Mucosa of stomach (tissue), 1 donor: ENCODE data around the gene SMYD5.

Source experiments
- H3K27me3 ChIP-seq: one replicate; pipeline ENCODE4 v1.7.0; 2013; ENCODE audit warnings: mild to moderate bottlenecking, low read length; ENCODE audit not compliant: control insufficient read depth, insufficient read depth
- H3K36me3 ChIP-seq: one replicate; pipeline ENCODE4 v1.7.0; 2013; ENCODE audit warnings: low read length; ENCODE audit not compliant: control insufficient read depth, insufficient read depth
- H3K4me1 ChIP-seq: one replicate; pipeline ENCODE4 v1.7.0; 2013; ENCODE audit warnings: mild to moderate bottlenecking, low read length; ENCODE audit not compliant: control insufficient read depth, insufficient read depth
- H3K4me3 ChIP-seq: one replicate; pipeline ENCODE4 v1.7.0; 2013; ENCODE audit warnings: low read length
- H3K9ac ChIP-seq: one replicate; pipeline ENCODE4 v1.7.0; 2013; ENCODE audit warnings: mild to moderate bottlenecking, low read length, moderate library complexity
- H3K9me3 ChIP-seq: one replicate; pipeline ENCODE4 v1.7.0; 2013; ENCODE audit warnings: mild to moderate bottlenecking, low read length, moderate library complexity; ENCODE audit not compliant: control insufficient read depth
- donor health status: Pancreatic carcinoma.

SMYD5 gene

GRCh38 chr2:73250872-73251846, 37.1 kb downstream of the SMYD5 start:
- H3K9ac ChIP-seq: no peak overlapping the region
- no peak overlapping the region for H3K4me3 ChIP-seq
- peaks cover 16% of the 10 kb centered on the region for H3K36me3 ChIP-seq
- H3K9me3 ChIP-seq: no peaks in the 10 kb centered on the region
- no peaks in the 10 kb centered on the region for H3K27me3 ChIP-seq
- no peaks in the 10 kb centered on the region for H3K4me1 ChIP-seq

- Histone ChIP-seq H3K9me3 (no peaks in the 10 kb centered on the region), H3K9ac (no peak overlapping the region), H3K4me3 (no peak overlapping the region), H3K36me3 (peaks cover 12% of the 10 kb centered on the region), H3K27me3 (no peaks in the 10 kb centered on the region), H3K4me1 (no peaks in the 10 kb centered on the region)
These were observed 38.4 kb downstream of the SMYD5 start for GRCh38 chr2:73252238-73253027.

GRCh38 chr2:73253400-73253799, 39.4 kb downstream of the SMYD5 start:
- peaks cover 12% of the 10 kb centered on the region for H3K36me3 ChIP-seq
- H3K9me3 ChIP-seq: no peaks in the 10 kb centered on the region

DNA sequence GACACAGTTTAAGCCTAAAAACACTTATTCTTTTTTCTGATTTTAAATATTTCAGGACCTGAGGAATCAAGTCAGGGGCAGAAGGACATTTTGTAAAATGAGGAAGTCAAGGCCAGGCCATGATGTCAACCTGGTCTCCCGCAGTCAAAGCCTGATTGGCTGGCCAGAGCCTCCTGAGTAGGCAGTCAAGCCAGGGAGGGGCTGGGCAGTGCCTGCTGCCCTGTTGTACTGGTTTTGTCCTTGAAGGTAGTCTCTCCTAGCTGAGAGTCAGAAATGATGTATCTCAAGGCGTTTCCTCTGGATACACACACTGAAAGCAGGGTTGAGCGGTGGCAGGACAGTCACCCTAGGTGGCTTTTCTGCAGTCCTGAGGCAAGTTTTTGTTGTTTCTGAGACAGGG, 39.9 kb downstream of the SMYD5 start:
- Histone ChIP-seq H3K36me3 (peaks cover 12% of the 10 kb centered on the region), H3K4me1 (no peaks in the 10 kb centered on the region), H3K9me3 (no peaks in the 10 kb centered on the region)

More at GRCh38 chr2:73253400-73253799, 39.4 kb downstream of the SMYD5 start:
- Histone ChIP-seq H3K4me3 (no peak overlapping the region), H3K9ac (no peak overlapping the region), H3K4me1 (no peaks in the 10 kb centered on the region), H3K27me3 (no peaks in the 10 kb centered on the region)

GRCh38 chr2:73254343-73255006, 40.4 kb downstream of the SMYD5 start:
- Histone ChIP-seq H3K4me1 (no peaks in the 10 kb centered on the region), H3K9me3 (no peaks in the 10 kb centered on the region), H3K36me3 (peaks cover 12% of the 10 kb centered on the region), H3K27me3 (no peaks in the 10 kb centered on the region), H3K9ac (no peak overlapping the region), H3K4me3 (no peak overlapping the region)

More for the DNA sequence above, 39.9 kb downstream of the SMYD5 start:
- Histone ChIP-seq H3K27me3 (no peaks in the 10 kb centered on the region), H3K9ac (no peak overlapping the region), H3K4me3 (no peak overlapping the region)

DNA sequence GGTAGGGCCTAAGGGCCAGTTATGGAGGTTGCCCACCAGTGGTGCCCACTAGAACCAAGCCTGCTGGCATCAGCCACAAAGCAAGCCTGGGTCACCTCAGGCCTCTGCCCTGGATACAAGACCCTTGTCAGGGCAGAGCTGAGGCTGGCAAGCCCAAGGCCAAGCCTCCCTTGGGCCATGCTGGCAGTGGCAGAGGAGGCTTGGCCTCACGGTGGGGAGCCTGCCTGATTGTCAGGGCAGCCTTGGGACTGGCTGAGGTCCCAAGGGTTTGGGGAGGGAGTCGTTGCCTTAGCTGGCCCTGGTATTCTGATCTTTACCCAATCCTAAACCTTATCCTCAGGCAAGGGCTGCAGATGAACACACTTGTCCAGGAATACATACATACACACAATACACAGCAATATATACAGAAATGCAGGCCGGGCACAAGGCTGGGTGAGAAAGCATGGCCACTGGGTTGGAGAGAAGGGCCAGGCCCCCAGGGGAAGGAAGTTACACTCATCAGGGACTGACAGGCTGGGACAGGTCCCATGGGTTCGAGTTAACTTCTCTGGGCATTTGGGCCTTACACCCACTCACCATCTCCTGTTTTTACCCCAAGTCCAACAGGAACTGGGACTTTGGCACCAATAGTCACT, 41.1 kb downstream of the SMYD5 start:
- Histone ChIP-seq H3K27me3 (no peaks in the 10 kb centered on the region), H3K4me1 (no peaks in the 10 kb centered on the region), H3K9me3 (no peaks in the 10 kb centered on the region), H3K36me3 (peaks cover 6% of the 10 kb centered on the region), H3K9ac (no peak overlapping the region), H3K4me3 (no peak overlapping the region)

- H3K9me3 ChIP-seq: no peaks in the 10 kb centered on the region
- no peaks in the 10 kb centered on the region for H3K4me1 ChIP-seq
- no peak overlapping the region for H3K9ac ChIP-seq
- no peaks in the 10 kb centered on the region for H3K27me3 ChIP-seq
- H3K4me3 ChIP-seq: no peak overlapping the region
- no peaks in the 10 kb centered on the region for H3K36me3 ChIP-seq
These were observed 42.0 kb downstream of the SMYD5 start for GRCh38 chr2:73255907-73256617.

GRCh38 chr2:73256618-73256922, 42.5 kb downstream of the SMYD5 start:
- H3K4me3 ChIP-seq: no peak overlapping the region
- no peak overlapping the region for H3K9ac ChIP-seq
- H3K4me1 ChIP-seq: no peaks in the 10 kb centered on the region
- H3K9me3 ChIP-seq: no peaks in the 10 kb centered on the region
- no peaks in the 10 kb centered on the region for H3K27me3 ChIP-seq
- H3K36me3 ChIP-seq: no peaks in the 10 kb centered on the region

- Histone ChIP-seq H3K27me3 (no peaks in the 10 kb centered on the region), H3K4me3 (no peak overlapping the region), H3K4me1 (no peaks in the 10 kb centered on the region), H3K9ac (no peak overlapping the region), H3K9me3 (no peaks in the 10 kb centered on the region), H3K36me3 (no peaks in the 10 kb centered on the region)
These were observed 43.0 kb downstream of the SMYD5 start for GRCh38 chr2:73257021-73257420.

- no peak overlapping the region for H3K9ac ChIP-seq
- H3K27me3 ChIP-seq: no peaks in the 10 kb centered on the region
- no peaks in the 10 kb centered on the region for H3K36me3 ChIP-seq
- H3K4me1 ChIP-seq: no peaks in the 10 kb centered on the region
- H3K4me3 ChIP-seq: no peak overlapping the region
- no peaks in the 10 kb centered on the region for H3K9me3 ChIP-seq
These were observed 43.5 kb downstream of the SMYD5 start for GRCh38 chr2:73257425-73258125.
